Skeletal muscle tissue (tissue), 4 donors: ENCODE measurements around the gene OSBPL8. TPM values are rescaled to one million over a fixed set of nuclear protein-coding genes. Genes with fewer than 3 reads are reported as not detected.

Experiments
- H3K27ac ChIP-seq: one replicate; pipeline ENCODE4 v1.7.0; 2013; ENCODE audit warnings: mild to moderate bottlenecking, low read depth, low read length, inconsistent platforms
- H3K27me3 ChIP-seq, 3 donors: one replicate each; pipeline ENCODE4 v1.7.0; 2013; ENCODE audit warnings: low read length in 3 of 3; ENCODE audit not compliant: control insufficient read depth in 3 of 3, insufficient read depth in 3 of 3
- H3K36me3 ChIP-seq, 3 donors: one replicate each; pipeline ENCODE4 v1.7.0; 2013; ENCODE audit warnings: low read length in 3 of 3; ENCODE audit not compliant: control insufficient read depth in 3 of 3, insufficient read depth in 3 of 3
- H3K4me1 ChIP-seq, 3 donors: one replicate each; pipeline ENCODE4 v1.7.0; 2013; ENCODE audit warnings: low read length in 3 of 3, mild to moderate bottlenecking in 3 of 3; ENCODE audit not compliant: control insufficient read depth in 3 of 3, insufficient read depth in 3 of 3
- H3K4me3 ChIP-seq, 3 donors: one replicate each; pipeline ENCODE4 v1.7.0; 2013; ENCODE audit warnings: low read length in 3 of 3
- H3K9ac ChIP-seq, 3 donors: one replicate each; pipeline ENCODE4 v1.7.0; 2013; ENCODE audit warnings: low read length in 3 of 3, mild to moderate bottlenecking in 3 of 3, moderate library complexity in 2 of 3, low read depth in 1 of 3
- H3K9me3 ChIP-seq, 3 donors: one replicate each; pipeline ENCODE4 v1.7.0; 2013; ENCODE audit warnings: low read length in 3 of 3; ENCODE audit not compliant: control insufficient read depth in 3 of 3
- total RNA-seq: library from RNA; depleted of rRNA; stranded (reverse); fragments of >200 nt; gene quantifications from one replicate; pipeline ENCODE4 v1.2.3, GENCODE V29; 2014
- donor health status: Osteomylitis.

OSBPL8 gene
- total RNA-seq, 1 donor from 2014 or later, result 22.4 TPM

DNA sequence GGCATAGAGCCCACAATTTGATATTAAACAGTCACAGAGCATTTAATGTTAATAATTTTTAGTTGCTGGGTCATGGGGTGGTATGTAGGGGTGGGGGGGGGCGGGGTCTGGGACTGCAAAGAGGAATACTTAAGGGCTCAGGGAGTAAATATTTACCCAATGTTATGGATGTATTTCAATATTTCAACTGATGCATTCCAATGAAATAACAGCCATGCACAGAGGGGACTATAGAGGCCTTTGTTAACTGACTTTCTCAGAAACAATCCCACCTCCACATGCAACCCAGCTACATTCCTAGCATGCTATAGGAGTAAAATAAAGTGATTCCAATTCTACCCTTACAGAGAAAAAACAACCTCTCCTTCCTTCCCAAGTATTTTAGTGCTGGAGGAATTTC lies 203.5 kb downstream of the OSBPL8 start:
- H3K36me3 ChIP-seq, result peaks cover 7 to 11% (median 9%) of the 10 kb centered on the region in 3 donors
- H3K27ac ChIP-seq, result no peak overlapping the region
- no peak overlapping the region for H3K9ac ChIP-seq
- no peak overlapping the region for H3K4me3 ChIP-seq
- H3K4me1 ChIP-seq, result no peaks in the 10 kb centered on the region
- H3K9me3 ChIP-seq, result no peaks in the 10 kb centered on the region
- H3K27me3 ChIP-seq, result no peaks in the 10 kb centered on the region

DNA sequence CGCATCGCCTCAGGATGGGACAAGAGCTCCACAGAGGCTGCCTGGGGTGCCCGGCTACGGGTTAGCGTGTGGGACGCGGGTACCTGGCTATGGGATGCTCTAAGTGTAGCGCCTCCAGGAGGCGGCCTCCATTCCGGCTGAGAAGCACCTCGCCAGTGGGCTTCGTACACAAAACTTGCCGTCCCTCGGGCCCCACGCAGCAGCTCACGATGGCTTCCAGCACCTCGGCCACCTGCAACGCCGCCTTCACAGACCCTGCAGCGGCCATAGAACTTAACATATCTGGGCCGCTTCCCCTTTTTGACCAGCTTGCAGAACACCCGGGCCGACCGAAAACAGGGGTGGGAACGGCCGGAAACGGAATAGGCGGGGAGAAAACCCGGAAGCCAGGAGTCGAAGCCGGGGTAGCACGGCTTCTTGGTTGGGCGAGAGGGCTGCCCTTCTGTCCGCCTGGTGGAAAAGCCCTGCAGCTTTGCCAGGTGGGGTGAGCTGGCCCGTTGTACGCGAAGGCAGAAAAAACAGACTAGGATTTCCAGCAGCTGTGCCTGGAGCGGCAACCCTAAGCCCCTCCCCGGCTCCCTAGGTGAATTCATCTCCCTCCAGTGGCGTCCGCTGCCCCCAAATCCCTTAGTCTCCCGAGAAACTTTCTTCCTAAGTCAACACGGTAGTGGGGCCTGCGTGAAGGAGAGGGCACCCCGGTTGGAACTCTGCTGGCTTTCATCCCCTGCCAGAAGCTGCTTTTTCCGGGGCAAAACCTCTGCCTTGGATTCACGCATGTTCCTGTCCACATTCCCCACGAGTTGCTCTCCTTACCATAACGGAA lies 211.3 kb downstream of the OSBPL8 start, which contains the start of gene BBS10:
Gene BBS10 (minus strand): TSS at position 337 of the 823 bp plus-strand sequence. CDS start 57 bp downstream, at position 280.
- Histone ChIP-seq H3K36me3 (no peaks in the 10 kb centered on the region), H3K9me3 (no peaks in the 10 kb centered on the region), H3K27me3 (no peaks in the 10 kb centered on the region), H3K9ac (peak within 1 kb of the TSS; percentile 89 to 96 (median 91)), H3K4me3 (peak within 1 kb of the TSS; percentile 88 to 98 (median 90)), H3K4me1 (peaks cover 19 to 21% (median 20%) of the 10 kb centered on the region in 3 donors), H3K27ac (peak within 1 kb of the TSS; percentile 74)

DNA sequence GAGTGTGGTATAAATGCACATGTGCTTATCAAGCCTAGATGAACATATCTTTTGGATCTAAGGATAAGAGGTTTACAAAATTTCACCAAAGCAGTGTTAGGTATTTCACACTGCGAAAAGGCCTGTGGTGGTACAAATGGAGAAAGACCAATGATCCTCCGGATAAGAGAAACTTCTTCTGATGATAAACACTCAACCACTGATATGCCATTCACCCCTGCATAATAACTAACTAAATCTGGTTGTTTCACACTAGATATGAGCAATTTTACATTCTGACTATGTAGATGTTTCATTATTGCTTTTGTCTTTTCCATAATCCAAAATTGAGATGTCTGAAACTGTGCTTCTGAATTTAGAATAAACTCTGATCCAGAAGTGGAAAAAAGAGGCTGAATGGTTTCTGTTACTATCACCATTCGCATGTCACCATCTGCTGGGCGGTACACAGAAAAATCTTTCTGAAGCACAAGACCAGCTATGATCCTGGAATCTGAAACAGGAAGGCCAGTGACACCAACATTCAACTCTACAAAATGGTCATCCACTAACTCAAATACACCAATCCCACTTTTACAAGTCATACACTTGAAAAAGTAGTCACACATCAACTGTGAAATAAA lies 212.7 kb downstream of the OSBPL8 start:
- H3K4me3 ChIP-seq, result peak overlapping the region; percentile 88 to 98 (median 90)
- no peaks in the 10 kb centered on the region for H3K36me3 ChIP-seq
- H3K27me3 ChIP-seq, result no peaks in the 10 kb centered on the region
- peak overlapping the region; percentile 74 for H3K27ac ChIP-seq
- peaks cover 19 to 23% (median 21%) of the 10 kb centered on the region in 3 donors for H3K4me1 ChIP-seq
- H3K9ac ChIP-seq, result peak overlapping the region; percentile 89 to 96 (median 91)
- H3K9me3 ChIP-seq, result no peaks in the 10 kb centered on the region

- H3K9ac ChIP-seq, result no peak overlapping the region
- peaks cover 19 to 23% (median 21%) of the 10 kb centered on the region in 3 donors for H3K4me1 ChIP-seq
- no peaks in the 10 kb centered on the region for H3K36me3 ChIP-seq
- H3K27me3 ChIP-seq, result no peaks in the 10 kb centered on the region
- no peaks in the 10 kb centered on the region for H3K9me3 ChIP-seq
- no peak overlapping the region for H3K27ac ChIP-seq
- no peak overlapping the region for H3K4me3 ChIP-seq
Measured at GRCh38 chr12:76346236-76346635, 213.3 kb downstream of the OSBPL8 start.

DNA sequence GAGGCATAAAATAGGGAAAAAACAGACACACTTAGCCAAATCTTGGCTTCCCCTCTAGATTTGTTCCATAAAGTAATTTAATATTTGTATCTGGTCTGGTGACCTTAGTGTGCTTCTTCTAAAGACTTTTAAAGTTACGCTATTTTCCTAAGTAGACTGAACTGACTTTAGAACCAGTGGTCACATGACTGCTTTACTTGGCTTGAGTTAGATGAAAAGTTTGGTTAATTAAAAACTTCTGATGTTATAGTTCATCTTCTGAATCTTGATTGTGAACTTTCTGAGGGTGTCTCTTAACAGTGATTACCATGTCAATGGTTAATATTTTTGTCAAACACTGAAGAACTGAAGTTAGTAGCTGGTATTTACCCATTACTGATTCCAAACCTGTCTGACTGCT lies 214.0 kb downstream of the OSBPL8 start:
- Histone ChIP-seq H3K9me3 (no peaks in the 10 kb centered on the region), H3K27ac (no peak overlapping the region), H3K9ac (no peak overlapping the region), H3K4me1 (peaks cover 19 to 28% (median 26%) of the 10 kb centered on the region in 3 donors), H3K27me3 (no peaks in the 10 kb centered on the region), H3K36me3 (no peaks in the 10 kb centered on the region), H3K4me3 (no peak overlapping the region)

DNA sequence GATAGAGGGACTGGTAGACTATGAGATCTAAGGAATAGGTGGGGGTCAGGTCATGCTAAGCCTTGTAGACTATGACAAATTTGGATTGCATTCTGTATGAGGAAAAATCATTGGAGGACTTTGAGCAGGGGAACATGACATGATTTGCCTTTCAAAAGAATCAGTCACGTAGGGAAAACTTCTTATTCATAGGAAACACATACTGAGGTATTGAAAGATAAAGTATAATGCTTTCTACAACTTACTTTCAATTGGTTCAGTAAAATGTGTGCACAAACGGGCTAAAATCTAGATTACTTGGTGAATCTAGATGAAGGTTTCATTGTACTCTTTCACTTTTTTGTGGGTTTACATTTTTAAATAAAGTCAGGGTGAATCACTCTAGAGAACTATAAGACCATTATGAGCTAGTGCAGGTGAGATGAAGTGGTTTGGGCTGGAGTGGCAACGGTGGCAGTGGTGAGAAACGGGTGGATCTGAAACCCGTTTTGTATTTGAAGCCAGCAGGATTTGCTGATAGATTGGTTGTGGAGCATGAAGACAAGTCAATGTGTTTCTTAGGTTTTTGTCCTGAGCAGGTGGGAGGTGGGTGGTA lies 218.0 kb downstream of the OSBPL8 start:
- no peak overlapping the region for H3K9ac ChIP-seq
- H3K27me3 ChIP-seq, result no peaks in the 10 kb centered on the region
- no peaks in the 10 kb centered on the region for H3K36me3 ChIP-seq
- H3K9me3 ChIP-seq, result no peaks in the 10 kb centered on the region
- H3K4me1 ChIP-seq, result peaks cover 5 to 12% (median 6%) of the 10 kb centered on the region in 3 donors
- no peak overlapping the region for H3K27ac ChIP-seq
- H3K4me3 ChIP-seq, result no peak overlapping the region

DNA sequence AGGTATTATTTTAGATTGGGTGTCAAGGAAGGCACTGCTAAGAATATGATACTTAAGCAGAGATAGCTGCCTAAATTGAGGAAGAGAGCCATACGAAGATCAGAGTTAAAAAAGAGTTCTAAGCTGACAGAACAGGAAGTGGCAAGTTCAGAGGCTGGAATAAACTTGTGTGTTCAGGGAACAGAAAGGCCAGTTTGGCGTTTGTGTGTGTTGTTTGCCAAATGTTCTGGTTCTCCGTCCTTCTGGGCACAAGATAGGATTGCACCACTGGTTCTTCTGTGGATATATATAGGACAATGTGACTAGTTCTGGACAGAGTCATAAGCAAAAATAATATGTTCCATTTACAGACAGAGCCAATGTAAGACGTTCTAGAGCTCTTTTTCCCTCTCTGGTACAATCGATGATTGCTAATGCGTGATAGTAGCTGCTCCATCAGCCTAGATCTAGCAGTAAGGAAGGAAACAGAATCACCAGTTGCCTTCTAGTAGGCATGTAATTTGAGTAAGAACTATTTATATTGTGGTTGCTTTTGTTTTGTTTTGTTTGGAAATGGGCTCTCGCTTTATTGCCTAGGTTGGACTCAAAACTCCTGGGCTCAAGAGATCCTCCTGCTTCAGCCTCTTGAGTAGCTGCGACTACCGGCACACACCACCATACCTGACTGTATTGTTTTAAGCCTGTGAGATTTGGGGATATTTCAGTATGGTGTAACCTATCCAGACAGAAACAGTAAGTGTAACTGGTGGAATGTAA lies 218.7 kb downstream of the OSBPL8 start:
- Histone ChIP-seq H3K27me3 (no peaks in the 10 kb centered on the region), H3K27ac (no peak overlapping the region), H3K9ac (no peak overlapping the region), H3K9me3 (no peaks in the 10 kb centered on the region), H3K36me3 (no peaks in the 10 kb centered on the region), H3K4me3 (peak overlapping the region in 2 of 3 donors; percentile 23 to 30), H3K4me1 (peaks cover 0 to 9% (median 5%) of the 10 kb centered on the region in 3 donors)

DNA sequence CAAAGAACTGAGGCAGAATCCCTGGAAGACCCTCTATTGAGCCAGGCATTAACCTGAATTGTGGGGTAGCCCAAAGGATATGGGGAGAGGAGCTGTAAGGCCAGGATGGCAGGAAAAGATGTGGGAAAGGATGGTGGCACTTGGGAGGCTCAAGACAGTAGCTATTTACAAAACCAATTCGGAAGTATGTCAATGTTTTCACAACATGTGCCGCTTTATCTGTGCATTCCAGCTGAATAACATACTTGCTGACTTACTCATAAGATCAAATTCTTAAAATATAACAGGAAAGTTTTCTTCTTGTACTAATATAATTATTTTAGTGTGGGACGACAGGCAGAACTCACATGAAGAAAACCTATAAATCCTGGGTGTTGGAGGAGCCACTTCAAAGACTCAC lies 222.0 kb downstream of the OSBPL8 start:
- Histone ChIP-seq H3K4me1 (peaks cover 0 to 8% (median 5%) of the 10 kb centered on the region in 3 donors), H3K36me3 (no peaks in the 10 kb centered on the region), H3K27ac (no peak overlapping the region), H3K27me3 (no peaks in the 10 kb centered on the region), H3K9ac (no peak overlapping the region), H3K9me3 (no peaks in the 10 kb centered on the region), H3K4me3 (no peak overlapping the region)

- no peak overlapping the region for H3K9ac ChIP-seq
- H3K27ac ChIP-seq, result no peak overlapping the region
- no peak overlapping the region for H3K4me3 ChIP-seq
- H3K9me3 ChIP-seq, result no peaks in the 10 kb centered on the region
- H3K36me3 ChIP-seq, result no peaks in the 10 kb centered on the region
- no peaks in the 10 kb centered on the region for H3K27me3 ChIP-seq
- H3K4me1 ChIP-seq, result no peaks in the 10 kb centered on the region
Measured at GRCh38 chr12:76332606-76333005, 227.0 kb downstream of the OSBPL8 start.
